HFF-Myc (cell line): ENCODE measurements around the gene HMG20A.

Source experiments
- DNase-seq: peaks from one replicate; pipeline ENCODE4 v3.0.0-alpha.2; 2011; ENCODE audit warnings: low read depth; ENCODE audit errors: extremely low read depth
- H3K4me3 ChIP-seq: replicated peaks from 2 replicates; pipeline ENCODE4 v1.5.1; 2011; ENCODE audit warnings: low read depth, mild to moderate bottlenecking, control low read depth, low read length
- TF ChIP-seq, protein P1 (sequence below): IDR thresholded peaks from 2 replicates; pipeline ENCODE4 v1.5.1; 2012; ENCODE audit warnings: mild to moderate bottlenecking, low read depth, low read length, control low read depth; ENCODE audit errors: missing control alignments

The HMG20A gene

DNA sequence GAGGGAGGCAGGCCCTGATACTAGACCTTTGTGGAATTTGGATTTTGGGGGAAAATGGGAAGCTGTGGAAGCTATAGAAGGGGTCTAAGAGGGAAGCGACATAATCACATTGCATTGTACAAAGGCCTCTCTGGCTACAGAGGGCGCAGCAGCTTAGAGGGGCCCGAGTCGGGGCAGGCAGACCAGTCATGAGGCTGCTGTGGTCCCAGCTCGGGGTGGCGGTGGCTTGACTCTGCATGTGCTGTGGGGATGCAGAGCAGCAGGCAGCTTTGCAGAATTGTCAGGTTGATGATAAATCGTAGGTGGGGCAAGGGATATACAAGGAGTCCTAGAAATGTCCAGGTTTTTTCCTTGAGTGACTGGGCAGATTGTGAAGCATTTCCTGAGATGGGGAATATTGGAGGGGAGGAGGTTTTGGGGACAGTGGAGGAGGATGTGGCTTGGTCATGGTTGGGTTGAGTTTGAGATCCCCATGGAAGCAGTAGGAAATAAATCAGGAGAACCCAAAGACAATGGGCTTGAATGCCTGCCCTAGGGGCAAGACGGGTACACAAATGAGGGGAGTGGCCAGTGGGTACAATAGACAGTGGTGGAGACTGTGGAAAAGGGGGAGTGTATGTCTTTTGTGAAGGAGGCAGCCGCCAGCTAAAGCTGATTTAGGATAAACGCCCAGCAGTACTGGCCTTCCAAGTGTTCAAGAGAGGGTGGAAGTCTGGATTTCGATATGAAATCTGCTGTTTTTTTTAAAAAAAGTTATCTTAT, 94.1 kb downstream of the HMG20A start:
- no peak overlapping the region for H3K4me3 ChIP-seq
- no peak for DNase-seq
- TF ChIP-seq, protein P1, sequence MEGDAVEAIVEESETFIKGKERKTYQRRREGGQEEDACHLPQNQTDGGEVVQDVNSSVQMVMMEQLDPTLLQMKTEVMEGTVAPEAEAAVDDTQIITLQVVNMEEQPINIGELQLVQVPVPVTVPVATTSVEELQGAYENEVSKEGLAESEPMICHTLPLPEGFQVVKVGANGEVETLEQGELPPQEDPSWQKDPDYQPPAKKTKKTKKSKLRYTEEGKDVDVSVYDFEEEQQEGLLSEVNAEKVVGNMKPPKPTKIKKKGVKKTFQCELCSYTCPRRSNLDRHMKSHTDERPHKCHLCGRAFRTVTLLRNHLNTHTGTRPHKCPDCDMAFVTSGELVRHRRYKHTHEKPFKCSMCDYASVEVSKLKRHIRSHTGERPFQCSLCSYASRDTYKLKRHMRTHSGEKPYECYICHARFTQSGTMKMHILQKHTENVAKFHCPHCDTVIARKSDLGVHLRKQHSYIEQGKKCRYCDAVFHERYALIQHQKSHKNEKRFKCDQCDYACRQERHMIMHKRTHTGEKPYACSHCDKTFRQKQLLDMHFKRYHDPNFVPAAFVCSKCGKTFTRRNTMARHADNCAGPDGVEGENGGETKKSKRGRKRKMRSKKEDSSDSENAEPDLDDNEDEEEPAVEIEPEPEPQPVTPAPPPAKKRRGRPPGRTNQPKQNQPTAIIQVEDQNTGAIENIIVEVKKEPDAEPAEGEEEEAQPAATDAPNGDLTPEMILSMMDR = no peak

DNA sequence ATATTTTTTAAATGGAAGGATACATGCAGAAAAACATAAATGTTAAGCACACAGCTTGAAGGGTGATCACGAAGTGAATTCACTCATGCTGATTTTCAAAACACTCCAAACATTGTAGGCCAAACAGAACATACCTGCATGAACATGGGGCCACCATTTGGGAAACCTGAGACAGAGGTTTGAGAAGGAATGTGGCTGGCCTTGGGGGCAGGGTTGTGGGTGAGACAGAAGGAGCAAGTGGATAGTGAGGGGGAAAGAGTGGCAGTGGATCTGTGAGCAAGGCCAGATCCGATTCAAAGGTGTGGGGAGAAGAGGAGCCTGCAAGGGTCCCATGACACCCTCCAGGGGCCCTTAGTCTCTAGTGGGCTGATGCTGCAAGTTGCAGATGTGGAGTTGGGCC, 94.9 kb downstream of the HMG20A start:
- H3K4me3 ChIP-seq = no peak overlapping the region
- no peak for DNase-seq
- TF ChIP-seq, protein P1 = no peak

DNA sequence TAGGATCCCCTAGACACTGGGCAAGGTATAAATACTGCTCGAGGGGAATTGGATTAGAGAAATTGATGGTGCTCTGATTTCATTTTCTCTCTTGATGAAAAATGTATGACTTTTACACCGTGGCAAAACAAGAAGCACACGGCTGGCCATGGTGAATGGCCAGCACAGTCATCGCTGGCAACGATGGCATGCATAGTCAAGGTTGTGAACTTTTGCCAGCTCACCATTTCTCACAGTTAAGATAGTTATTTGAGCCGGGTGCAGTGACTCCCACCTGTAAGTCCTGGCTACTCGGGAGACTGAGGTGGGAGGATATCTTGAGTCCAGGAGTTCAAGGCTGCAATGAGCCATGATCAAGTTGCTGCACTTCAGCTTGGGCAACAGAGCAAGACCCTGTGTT, 95.4 kb downstream of the HMG20A start:
- TF ChIP-seq, protein P1 = no peak
- no peak for DNase-seq
- no peak overlapping the region for H3K4me3 ChIP-seq

DNA sequence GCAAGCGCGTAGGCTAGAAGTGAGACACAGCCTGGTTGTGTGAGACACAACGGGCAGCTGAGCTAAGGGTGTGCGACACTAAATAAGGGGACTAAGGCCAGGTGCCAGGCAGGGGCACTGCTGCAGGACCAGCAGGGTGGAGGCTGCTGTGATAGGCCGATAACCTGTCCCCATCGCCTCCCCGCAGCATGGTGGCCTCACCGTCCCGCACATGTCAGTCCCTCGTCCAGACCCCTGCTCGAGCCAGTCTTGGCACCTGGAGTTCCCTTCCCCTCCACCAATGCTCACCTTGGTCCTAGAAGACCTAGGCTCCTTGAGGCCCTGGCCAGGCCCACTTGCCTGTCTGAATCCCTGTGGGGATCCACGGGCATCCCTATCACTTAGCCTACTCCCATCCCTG, 96.1 kb downstream of the HMG20A start:
- TF ChIP-seq, protein P1 = no peak
- no peak for DNase-seq
- H3K4me3 ChIP-seq = no peak overlapping the region

DNA sequence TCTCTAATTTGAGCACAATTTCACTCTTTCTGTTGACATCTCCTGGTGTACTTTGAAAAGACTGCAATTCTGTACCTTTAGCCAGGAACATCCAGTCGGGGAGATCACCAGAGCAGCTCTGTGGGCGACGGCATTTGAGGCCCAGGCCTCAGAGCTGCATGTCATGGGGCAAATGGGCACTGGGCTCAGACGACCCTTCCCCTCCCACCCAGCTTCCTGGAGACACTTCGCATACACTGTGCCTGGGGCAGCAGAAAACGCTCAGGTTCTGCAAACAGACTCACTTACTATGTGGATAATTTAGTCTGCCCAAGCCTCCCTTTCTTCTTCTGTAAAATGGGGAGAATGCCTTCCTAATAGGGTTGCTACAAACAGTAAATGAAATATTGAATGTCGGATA, 96.9 kb downstream of the HMG20A start:
- DNase-seq = no peak
- TF ChIP-seq, protein P1 = no peak
- no peak overlapping the region for H3K4me3 ChIP-seq

DNA sequence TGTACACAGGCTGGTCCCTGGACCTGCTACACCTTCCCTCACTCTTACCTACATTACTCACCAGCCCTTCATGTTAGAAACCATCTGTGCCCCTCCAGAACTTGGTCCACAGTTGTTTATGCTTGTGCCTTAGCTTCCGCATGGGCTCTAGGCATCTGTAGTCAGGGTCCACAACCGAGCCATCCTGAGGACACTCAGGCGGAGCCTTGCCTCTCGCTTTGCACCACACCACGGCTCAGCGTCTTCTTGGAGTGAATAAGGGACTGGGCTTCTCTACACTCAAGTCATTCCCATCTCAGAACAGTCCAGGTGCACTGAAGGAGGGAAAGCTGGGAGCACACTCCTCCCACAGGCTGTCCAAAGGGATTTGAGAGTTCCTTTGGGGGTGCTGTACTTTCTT, 97.8 kb downstream of the HMG20A start:
- TF ChIP-seq, protein P1 = no peak
- no peak for DNase-seq
- H3K4me3 ChIP-seq = no peak overlapping the region

DNA sequence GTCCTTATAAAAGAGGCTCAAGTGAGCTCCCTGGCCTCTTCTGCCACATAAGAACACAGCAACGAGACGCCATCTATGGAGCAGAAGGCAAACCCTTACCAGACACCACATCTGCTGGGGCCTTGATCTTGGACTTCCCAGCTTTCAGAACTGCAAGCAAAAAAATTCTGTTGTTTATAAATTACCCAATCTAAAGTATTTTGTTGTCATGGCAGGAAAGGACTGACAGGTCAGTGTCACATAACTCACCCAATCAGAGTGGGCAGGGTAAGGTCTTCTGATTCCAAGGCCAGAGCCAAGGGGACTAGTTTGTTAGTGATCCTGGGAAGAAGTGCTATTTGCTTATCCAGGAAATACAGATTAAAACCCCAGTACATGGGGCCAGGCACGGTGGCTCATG, 98.9 kb downstream of the HMG20A start:
- no peak for DNase-seq
- H3K4me3 ChIP-seq = no peak overlapping the region
- TF ChIP-seq, protein P1 = no peak
